HUES6 (cell line): ENCODE data around the gene BCL2L13.

Source experiments
- H3K27ac ChIP-seq: 2 replicates; pipeline ENCODE4 v1.7.0; 2013; ENCODE audit warnings: low read depth, mild to moderate bottlenecking, low read length, inconsistent platforms
- H3K27me3 ChIP-seq: 2 replicates; pipeline ENCODE4 v1.6.1; 2013; ENCODE audit warnings: low read length; ENCODE audit not compliant: control insufficient read depth, insufficient read depth
- H3K36me3 ChIP-seq: 2 replicates; pipeline ENCODE4 v1.6.1; 2013; ENCODE audit warnings: low read length; ENCODE audit not compliant: control insufficient read depth, insufficient read depth
- H3K4me1 ChIP-seq: 2 replicates; pipeline ENCODE4 v1.6.1; 2013; ENCODE audit warnings: low read length; ENCODE audit not compliant: control insufficient read depth, insufficient read depth
- H3K4me3 ChIP-seq: 2 replicates; pipeline ENCODE4 v1.5.1; 2013; ENCODE audit warnings: low read depth, low read length
- H3K9ac ChIP-seq: one replicate; pipeline ENCODE4 v1.6.1; 2013; ENCODE audit warnings: mild to moderate bottlenecking, low read length
- H3K9me3 ChIP-seq: 2 replicates; pipeline ENCODE4 v1.6.1; 2013; ENCODE audit warnings: low read depth, low read length; ENCODE audit not compliant: control insufficient read depth, insufficient read depth

Gene BCL2L13

GRCh38 chr22:17707526-17707925, 69.0 kb downstream of the BCL2L13 start:
- no peak overlapping the region for H3K9ac ChIP-seq
- peaks cover 23% of the 10 kb centered on the region for H3K36me3 ChIP-seq
- H3K4me1 ChIP-seq = 0 out of 2 replicates have a peak, but pooled peaks cover 6% of the 10 kb centered on the region
- no peaks in the 10 kb centered on the region for H3K9me3 ChIP-seq
- H3K27me3 ChIP-seq = no peaks in the 10 kb centered on the region
- H3K27ac ChIP-seq = peak overlapping the region; percentile 71
- no peak overlapping the region for H3K4me3 ChIP-seq

DNA sequence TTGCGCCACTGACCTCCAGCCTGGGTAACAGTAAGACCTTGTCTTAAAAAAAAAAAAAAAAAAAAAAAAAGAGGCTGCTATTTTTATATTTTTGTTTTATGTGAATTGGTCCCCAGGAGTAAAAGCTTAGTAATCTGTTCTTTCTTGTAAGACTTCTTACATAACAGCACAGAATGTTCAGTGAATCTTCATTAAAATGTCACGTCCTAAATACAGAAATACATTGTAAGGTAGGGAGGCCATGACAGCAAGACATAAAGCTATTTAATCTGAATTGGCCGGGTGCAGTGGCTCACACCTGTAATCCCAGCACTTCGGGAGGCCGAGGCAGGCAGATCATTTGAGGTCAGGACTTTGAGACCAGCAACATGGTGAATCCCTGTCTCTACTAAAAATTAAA, 71.5 kb downstream of the BCL2L13 start:
- no peaks in the 10 kb centered on the region for H3K9me3 ChIP-seq
- no peak overlapping the region for H3K4me3 ChIP-seq
- 0 out of 2 replicates have a peak, but pooled peaks cover 6% of the 10 kb centered on the region for H3K4me1 ChIP-seq
- no peak overlapping the region for H3K9ac ChIP-seq
- H3K27ac ChIP-seq = no peak overlapping the region
- H3K27me3 ChIP-seq = no peaks in the 10 kb centered on the region
- peaks cover 12% of the 10 kb centered on the region for H3K36me3 ChIP-seq

- Histone ChIP-seq H3K9me3 (no peaks in the 10 kb centered on the region), H3K4me1 (no peaks in the 10 kb centered on the region), H3K4me3 (no peak overlapping the region), H3K27me3 (no peaks in the 10 kb centered on the region), H3K27ac (no peak overlapping the region), H3K9ac (no peak overlapping the region), H3K36me3 (peaks cover 7% of the 10 kb centered on the region)
Measured at GRCh38 chr22:17712441-17712840, 73.9 kb downstream of the BCL2L13 start.

- Histone ChIP-seq H3K27ac (no peak overlapping the region), H3K9me3 (no peaks in the 10 kb centered on the region), H3K27me3 (no peaks in the 10 kb centered on the region), H3K4me3 (no peak overlapping the region), H3K9ac (no peak overlapping the region), H3K36me3 (no peaks in the 10 kb centered on the region; the same call in 1 of the 2 replicates), H3K4me1 (no peaks in the 10 kb centered on the region)
Measured at GRCh38 chr22:17716529-17716928, 78.0 kb downstream of the BCL2L13 start.

DNA sequence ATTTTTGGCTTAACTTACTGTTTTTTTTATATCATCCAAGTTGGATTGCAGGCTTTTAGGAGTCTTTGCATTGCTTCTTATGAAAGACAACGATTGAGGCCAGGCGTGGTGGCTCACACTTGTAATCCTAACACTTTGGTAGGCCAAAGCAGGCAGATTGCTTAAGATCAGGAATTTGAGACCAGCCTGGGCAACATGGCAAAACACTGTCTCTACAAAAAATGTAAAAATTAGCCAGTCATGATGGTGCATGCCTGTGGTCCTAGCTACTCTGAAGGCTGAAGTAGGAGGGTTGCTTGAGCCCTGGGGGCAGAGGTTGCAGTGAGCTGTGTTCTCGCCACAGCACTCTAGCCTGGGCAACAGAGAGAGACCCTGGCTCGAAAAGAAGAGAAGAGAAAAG, 79.2 kb downstream of the BCL2L13 start:
- Histone ChIP-seq H3K27ac (no peak overlapping the region), H3K9ac (no peak overlapping the region)

GRCh38 chr22:17719911-17720310, 81.4 kb downstream of the BCL2L13 start:
- no peaks in the 10 kb centered on the region for H3K27me3 ChIP-seq
- no peak overlapping the region for H3K9ac ChIP-seq
- no peaks in the 10 kb centered on the region for H3K9me3 ChIP-seq
- no peak overlapping the region for H3K27ac ChIP-seq
- no peak overlapping the region for H3K4me3 ChIP-seq
- H3K36me3 ChIP-seq = no peaks in the 10 kb centered on the region
- H3K4me1 ChIP-seq = no peaks in the 10 kb centered on the region

More for the DNA sequence above, 79.2 kb downstream of the BCL2L13 start:
- no peaks in the 10 kb centered on the region for H3K4me1 ChIP-seq
- H3K4me3 ChIP-seq = no peak overlapping the region
- H3K9me3 ChIP-seq = no peaks in the 10 kb centered on the region
- no peaks in the 10 kb centered on the region; the same call in 1 of the 2 replicates for H3K36me3 ChIP-seq
- no peaks in the 10 kb centered on the region for H3K27me3 ChIP-seq

DNA sequence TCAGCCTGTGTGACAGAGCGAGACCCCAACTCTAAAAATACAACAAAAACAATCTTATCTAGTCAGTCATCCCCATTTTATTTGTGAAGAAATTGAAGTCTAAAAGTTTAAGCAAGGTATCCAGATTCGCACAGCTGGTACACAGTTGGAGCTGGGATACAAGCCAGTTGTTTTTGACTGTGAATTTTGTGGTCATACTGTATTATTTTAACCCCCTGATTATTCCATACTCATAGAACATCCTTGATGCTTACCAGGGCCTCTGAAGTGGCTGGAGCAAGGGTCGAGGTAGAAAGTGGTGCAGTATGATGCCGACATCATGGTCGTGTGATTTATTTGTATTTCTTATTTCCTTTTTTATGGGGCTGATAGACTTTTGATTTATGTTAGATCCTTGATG, 85.7 kb downstream of the BCL2L13 start:
- Histone ChIP-seq H3K27ac (no peak overlapping the region), H3K9me3 (no peaks in the 10 kb centered on the region), H3K4me1 (no peaks in the 10 kb centered on the region), H3K36me3 (peaks cover 24% of the 10 kb centered on the region), H3K9ac (no peak overlapping the region), H3K27me3 (no peaks in the 10 kb centered on the region), H3K4me3 (no peak overlapping the region)

DNA sequence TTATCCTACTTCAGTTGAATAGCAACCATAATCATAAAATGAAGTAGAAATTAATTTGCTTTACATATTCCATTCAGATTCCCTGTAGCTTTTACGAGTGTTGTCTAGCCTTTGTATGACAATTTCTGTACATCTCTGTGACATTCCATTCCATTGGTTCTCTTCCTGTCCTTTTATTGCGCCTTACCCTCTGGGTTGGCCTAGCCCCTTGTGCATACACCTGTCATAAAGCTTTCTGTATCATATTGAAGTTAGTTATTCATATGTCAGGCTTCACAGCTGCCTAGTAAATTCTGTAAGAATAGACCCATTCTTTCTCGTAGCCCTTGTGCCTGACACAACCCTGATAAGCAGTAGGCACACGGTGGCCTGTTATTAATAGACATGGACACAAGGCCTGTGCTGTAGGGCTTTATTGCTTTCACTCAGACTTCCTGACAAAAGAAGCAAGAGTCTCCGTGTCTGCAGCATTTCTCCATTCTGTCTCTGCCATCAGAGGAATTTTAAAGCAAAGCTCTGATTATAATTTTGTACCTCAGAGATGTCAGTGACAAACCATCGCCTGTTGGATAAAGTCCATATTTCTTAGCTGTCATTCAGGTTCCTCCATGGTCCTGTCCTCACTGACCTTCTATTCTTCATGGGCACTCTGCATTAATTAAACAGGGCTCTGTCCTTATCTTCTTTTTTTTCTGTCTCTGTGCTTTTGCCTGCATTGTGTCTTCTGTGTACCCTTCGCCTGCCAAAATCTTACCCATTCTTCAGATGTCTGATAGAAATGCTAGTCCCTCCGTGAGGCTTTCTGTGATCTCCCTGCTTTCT, 86.3 kb downstream of the BCL2L13 start:
- no peak overlapping the region for H3K4me3 ChIP-seq
- no peak overlapping the region; the same call in 1 of the 2 replicates for H3K27ac ChIP-seq

GRCh38 chr22:17725500-17725796, 86.9 kb downstream of the BCL2L13 start:
- H3K27ac ChIP-seq = no peak overlapping the region; the same call in 1 of the 2 replicates
- no peaks in the 10 kb centered on the region for H3K4me1 ChIP-seq
- H3K9ac ChIP-seq = no peak overlapping the region
- H3K27me3 ChIP-seq = no peaks in the 10 kb centered on the region
- no peak overlapping the region for H3K4me3 ChIP-seq
- no peaks in the 10 kb centered on the region for H3K9me3 ChIP-seq
- peaks cover 35% of the 10 kb centered on the region for H3K36me3 ChIP-seq

More for the DNA sequence above, 86.3 kb downstream of the BCL2L13 start:
- Histone ChIP-seq H3K9ac (no peak overlapping the region), H3K9me3 (no peaks in the 10 kb centered on the region), H3K27me3 (no peaks in the 10 kb centered on the region), H3K4me1 (no peaks in the 10 kb centered on the region), H3K36me3 (peaks cover 30% of the 10 kb centered on the region)

DNA sequence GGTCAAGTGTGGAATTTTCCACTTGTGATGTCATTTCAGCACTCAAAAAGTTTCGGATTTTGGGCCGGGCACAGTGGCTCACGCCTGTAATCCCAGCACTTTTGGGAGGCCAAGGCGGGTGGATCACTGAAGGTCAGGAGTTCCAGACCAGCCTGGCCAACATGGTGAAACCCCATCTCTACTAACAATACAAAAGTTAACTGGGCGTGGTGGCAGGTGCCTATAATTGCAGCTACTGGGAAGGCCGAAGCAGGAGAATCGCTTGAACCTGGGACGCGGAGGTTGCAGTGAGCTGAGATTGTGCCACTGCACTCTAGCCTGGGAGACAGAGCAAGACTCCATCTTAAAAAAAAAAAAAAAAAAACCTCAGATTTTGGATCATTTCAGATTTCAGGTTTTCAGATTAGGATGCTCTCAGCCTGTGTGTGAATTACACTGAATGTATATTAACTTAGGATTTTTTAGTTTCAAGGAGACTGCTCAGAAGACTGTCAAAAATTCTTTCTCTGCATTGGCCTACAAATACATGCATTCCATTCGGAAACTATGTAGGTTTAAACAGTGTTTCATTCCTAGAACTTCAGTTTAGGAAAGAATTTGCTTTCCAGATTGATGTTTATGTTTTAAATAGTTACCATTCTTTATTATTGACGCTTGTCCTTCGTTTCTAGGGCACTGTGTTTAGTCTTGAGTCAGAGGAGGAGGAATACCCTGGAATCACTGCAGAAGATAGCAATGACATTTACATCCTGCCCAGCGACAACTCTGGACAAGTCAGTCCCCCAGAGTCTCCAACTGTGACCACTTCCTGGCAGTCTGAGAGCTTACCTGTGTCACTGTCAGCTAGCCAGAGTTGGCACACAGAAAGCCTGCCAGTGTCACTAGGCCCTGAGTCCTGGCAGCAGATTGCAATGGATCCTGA, 87.7 kb downstream of the BCL2L13 start:
- Histone ChIP-seq H3K4me1 (no peaks in the 10 kb centered on the region), H3K9me3 (no peaks in the 10 kb centered on the region), H3K27ac (no peak overlapping the region)

More for the DNA sequence above, 87.7 kb downstream of the BCL2L13 start:
- Histone ChIP-seq H3K27me3 (no peaks in the 10 kb centered on the region), H3K4me3 (no peak overlapping the region), H3K36me3 (peaks cover 39% of the 10 kb centered on the region), H3K9ac (no peak overlapping the region)
